Measurements from ENCODE around the gene ZNF268. TPM values are rescaled to one million over a fixed set of nuclear protein-coding genes. Genes with fewer than 3 reads are reported as not detected.

Gene ZNF268
- total RNA-seq, 4 donors from 2014 or later = 15.5 to 36.9 (median 19.0) TPM

DNA sequence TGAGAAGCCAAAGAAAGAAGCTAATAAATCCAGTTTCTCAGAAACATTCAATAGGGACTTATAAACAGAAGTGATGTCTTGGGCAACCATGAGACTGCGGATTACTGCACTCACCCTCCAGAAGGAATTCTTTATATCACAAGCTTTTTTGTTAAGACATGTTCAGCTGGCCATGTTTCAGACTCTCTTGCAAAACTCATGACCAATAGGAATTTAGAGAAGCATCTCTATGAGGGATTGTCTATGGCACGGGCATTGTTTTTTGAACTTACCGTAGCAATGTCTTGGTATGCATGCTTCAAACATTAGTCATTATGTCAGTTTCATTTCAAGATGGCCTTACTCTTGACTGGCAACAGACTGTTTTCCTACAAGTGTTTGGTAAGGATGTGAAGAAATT lies 15.5 kb upstream of the ZNF268 start:
- no peak overlapping the region for H3K27ac ChIP-seq
- no peaks in the 10 kb centered on the region for H3K4me1 ChIP-seq
- no peak overlapping the region for H3K4me3 ChIP-seq
- no peak for ATAC-seq
- no peak for TF ChIP-seq EP300 (IDR thresholded peaks at IDR 0.05)
- TF ChIP-seq CTCF (IDR thresholded peaks at IDR 0.05) = no peak
- no peak for TF ChIP-seq POLR2A (IDR thresholded peaks at IDR 0.05)
- no peak for TF ChIP-seq POLR2AphosphoS5 (IDR thresholded peaks at IDR 0.05)
- peaks cover 0 to 79% (median 0%) of the 10 kb centered on the region in 3 donors for H3K9me3 ChIP-seq
- 87 to 90% methylated on average over 3 of the region's 3 CpGs for WGBS, 2 donors (ENCODE audit: low coverage in 1 of 2)
- no peaks in the 10 kb centered on the region for H3K36me3 ChIP-seq
- H3K27me3 ChIP-seq = no peaks in the 10 kb centered on the region

GRCh38 chr12:133172491-133172890 lies 8.8 kb upstream of the ZNF268 start:
- ATAC-seq = no peak
- H3K27me3 ChIP-seq = no peaks in the 10 kb centered on the region
- H3K9me3 ChIP-seq = peaks cover 0 to 80% (median 0%) of the 10 kb centered on the region in 3 donors
- 100% methylated on average over 1 of the region's 1 CpG; no CpG with 5 or more reads in 1 of the 2 donors for WGBS, 2 donors (ENCODE audit: low coverage in 1 of 2)
- no peak overlapping the region for H3K4me3 ChIP-seq
- no peaks in the 10 kb centered on the region for H3K36me3 ChIP-seq
- no peak overlapping the region for H3K27ac ChIP-seq
- no peak for TF ChIP-seq POLR2A (IDR thresholded peaks at IDR 0.05)
- TF ChIP-seq EP300 (IDR thresholded peaks at IDR 0.05) = no peak
- TF ChIP-seq POLR2AphosphoS5 (IDR thresholded peaks at IDR 0.05) = no peak
- no peak for TF ChIP-seq CTCF (IDR thresholded peaks at IDR 0.05)
- no peaks in the 10 kb centered on the region for H3K4me1 ChIP-seq

DNA sequence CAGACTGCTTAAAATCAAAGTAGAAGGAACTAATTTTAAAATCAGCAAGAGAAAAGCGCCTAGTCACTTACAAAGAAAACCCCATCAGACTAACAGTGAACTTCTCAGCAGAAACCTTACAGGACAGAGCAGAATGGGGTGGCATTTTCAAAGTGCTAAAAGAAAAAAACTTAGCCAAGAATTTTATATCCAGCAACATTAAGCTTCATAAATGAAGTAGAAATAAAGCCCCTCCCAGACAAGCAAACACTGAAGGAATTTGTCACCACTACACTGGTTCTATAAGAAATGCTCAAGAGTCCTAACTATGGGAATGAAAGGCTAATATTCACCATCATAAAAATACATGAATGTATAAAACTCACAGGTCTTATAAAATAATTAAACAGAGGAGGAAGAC lies 6.4 kb upstream of the ZNF268 start:
- H3K27ac ChIP-seq = no peak overlapping the region
- no peaks in the 10 kb centered on the region for H3K4me1 ChIP-seq
- H3K4me3 ChIP-seq = no peak overlapping the region
- WGBS, 2 donors (ENCODE audit: low coverage in 1 of 2) = 70 to 100% methylated on average over 1 of the region's 1 CpG
- no peak for TF ChIP-seq CTCF (IDR thresholded peaks at IDR 0.05)
- TF ChIP-seq EP300 (IDR thresholded peaks at IDR 0.05) = no peak
- ATAC-seq = no peak
- no peaks in the 10 kb centered on the region for H3K36me3 ChIP-seq
- H3K27me3 ChIP-seq = no peaks in the 10 kb centered on the region
- H3K9me3 ChIP-seq = peaks cover 0 to 88% (median 0%) of the 10 kb centered on the region in 3 donors

GRCh38 chr12:133180669-133181068 lies 626 bp upstream of the ZNF268 start:
- TF ChIP-seq EP300 (IDR thresholded peaks at IDR 0.05) = no peak
- WGBS, 2 donors (ENCODE audit: low coverage in 1 of 2) = 95 to 97% methylated on average over 7 to 8 of the region's 8 CpGs
- Histone ChIP-seq H3K27me3 (no peaks in the 10 kb centered on the region), H3K4me3 (peak overlapping the region in 1 of 2 donors; percentile 86), H3K9me3 (peaks cover 0 to 69% (median 0%) of the 10 kb centered on the region in 3 donors), H3K36me3 (peaks cover 0 to 31% of the 10 kb centered on the region in 2 donors), H3K4me1 (peaks cover 0 to 18% (median 0%) of the 10 kb centered on the region in 3 donors), H3K27ac (peak overlapping the region in 1 of 4 donors; percentile 84)
- no peak for ATAC-seq

DNA sequence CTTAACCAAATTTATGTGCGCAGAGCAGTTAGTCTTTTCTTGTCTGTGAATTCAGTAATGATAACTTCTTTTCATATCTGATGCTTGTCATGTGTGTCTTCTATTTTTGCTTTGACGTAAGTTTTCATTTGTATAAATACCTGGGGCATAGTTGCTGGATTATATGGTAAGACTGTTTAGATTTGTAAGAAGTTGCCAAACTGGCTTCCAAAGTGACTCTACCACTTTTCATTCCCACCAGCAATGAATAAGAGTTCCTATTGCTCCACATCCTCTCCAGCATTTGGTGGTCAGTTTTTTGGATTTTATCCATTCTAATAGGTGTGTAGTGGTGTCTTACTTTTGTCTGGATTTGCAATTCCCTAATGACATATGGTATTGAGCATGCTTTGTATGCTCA lies 8.9 kb downstream of the ZNF268 start:
- no peaks in the 10 kb centered on the region for H3K4me1 ChIP-seq
- TF ChIP-seq EP300 (IDR thresholded peaks at IDR 0.05) (no peak), CTCF (IDR thresholded peaks at IDR 0.05) (no peak), POLR2AphosphoS5 (IDR thresholded peaks at IDR 0.05) (no peak), POLR2A (IDR thresholded peaks at IDR 0.05) (no peak)
- H3K36me3 ChIP-seq = peaks cover 25 to 100% of the 10 kb centered on the region in 2 donors
- peaks cover 0 to 100% (median 9%) of the 10 kb centered on the region in 3 donors for H3K9me3 ChIP-seq
- ATAC-seq = no peak
- H3K4me3 ChIP-seq = no peak overlapping the region
- H3K27ac ChIP-seq = no peak overlapping the region
- whole genome bisulfite sequencing, 2 donors (ENCODE audit: low coverage in 1 of 2) = 97 to 100% methylated on average over 2 of the region's 2 CpGs
- no peaks in the 10 kb centered on the region for H3K27me3 ChIP-seq
